AG09309 (cell line): Measurements from ENCODE around the gene RYR1.
A peak's percentile ranks its signal among the peaks of the same experiment; 100 is the strongest.

ENCODE experiments used
- DNase-seq: peaks from one replicate; pipeline ENCODE4 v3.0.0-alpha.2; 2010; ENCODE audit warnings: low read depth
- H3K4me3 ChIP-seq: 2 replicates; pipeline ENCODE4 v1.5.1; 2011; ENCODE audit warnings: mild to moderate bottlenecking, low read depth, low read length, moderate library complexity; ENCODE audit not compliant: control insufficient read depth
- TF ChIP-seq, protein P1 (sequence below): IDR thresholded peaks from 2 replicates; pipeline ENCODE4 v1.5.1; 2011; ENCODE audit warnings: mild to moderate bottlenecking, low read depth, low read length, inconsistent platforms; ENCODE audit not compliant: insufficient read depth, control insufficient read depth; ENCODE audit errors: missing control alignments

Gene RYR1

DNA sequence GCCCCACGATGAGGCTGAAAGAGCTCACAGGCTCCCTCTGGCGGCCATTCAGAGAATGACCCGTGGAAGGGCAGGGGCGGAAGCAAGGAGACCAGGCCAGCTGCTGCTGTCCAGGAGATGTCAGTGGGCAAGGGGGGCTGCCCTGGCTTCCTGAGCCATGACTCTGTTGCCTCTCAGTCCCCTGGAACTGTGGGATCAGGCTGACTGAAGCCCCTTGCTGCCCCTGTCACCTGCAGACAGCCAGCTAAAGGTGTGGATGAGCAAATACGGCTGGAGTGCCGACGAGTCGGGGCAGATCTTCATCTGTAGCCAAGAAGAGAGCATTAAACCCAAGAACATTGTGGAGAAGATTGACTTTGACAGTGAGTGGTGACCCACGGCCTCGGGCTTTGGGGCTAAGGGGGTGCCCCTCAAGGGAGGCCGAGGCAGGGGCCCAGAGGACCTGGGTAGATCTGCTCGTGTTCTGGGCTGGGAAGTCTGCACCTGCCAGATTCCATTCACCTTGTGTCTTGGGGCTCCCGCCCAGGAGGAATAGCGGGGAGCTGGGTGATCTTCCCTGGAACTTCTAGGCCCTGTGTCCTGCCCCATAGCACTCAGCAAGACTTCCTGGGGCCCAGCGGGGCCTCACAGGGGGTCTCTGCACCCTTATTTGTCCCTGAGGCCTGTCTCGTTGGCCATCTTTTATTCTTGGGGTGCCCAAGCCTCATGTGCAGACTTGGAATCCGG lies 201.4 kb downstream of the RYR1 start:
- TF ChIP-seq, protein P1, sequence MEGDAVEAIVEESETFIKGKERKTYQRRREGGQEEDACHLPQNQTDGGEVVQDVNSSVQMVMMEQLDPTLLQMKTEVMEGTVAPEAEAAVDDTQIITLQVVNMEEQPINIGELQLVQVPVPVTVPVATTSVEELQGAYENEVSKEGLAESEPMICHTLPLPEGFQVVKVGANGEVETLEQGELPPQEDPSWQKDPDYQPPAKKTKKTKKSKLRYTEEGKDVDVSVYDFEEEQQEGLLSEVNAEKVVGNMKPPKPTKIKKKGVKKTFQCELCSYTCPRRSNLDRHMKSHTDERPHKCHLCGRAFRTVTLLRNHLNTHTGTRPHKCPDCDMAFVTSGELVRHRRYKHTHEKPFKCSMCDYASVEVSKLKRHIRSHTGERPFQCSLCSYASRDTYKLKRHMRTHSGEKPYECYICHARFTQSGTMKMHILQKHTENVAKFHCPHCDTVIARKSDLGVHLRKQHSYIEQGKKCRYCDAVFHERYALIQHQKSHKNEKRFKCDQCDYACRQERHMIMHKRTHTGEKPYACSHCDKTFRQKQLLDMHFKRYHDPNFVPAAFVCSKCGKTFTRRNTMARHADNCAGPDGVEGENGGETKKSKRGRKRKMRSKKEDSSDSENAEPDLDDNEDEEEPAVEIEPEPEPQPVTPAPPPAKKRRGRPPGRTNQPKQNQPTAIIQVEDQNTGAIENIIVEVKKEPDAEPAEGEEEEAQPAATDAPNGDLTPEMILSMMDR, result peak; percentile 94
- DNase-seq, result no peak
- H3K4me3 ChIP-seq, result no peak overlapping the region

DNA sequence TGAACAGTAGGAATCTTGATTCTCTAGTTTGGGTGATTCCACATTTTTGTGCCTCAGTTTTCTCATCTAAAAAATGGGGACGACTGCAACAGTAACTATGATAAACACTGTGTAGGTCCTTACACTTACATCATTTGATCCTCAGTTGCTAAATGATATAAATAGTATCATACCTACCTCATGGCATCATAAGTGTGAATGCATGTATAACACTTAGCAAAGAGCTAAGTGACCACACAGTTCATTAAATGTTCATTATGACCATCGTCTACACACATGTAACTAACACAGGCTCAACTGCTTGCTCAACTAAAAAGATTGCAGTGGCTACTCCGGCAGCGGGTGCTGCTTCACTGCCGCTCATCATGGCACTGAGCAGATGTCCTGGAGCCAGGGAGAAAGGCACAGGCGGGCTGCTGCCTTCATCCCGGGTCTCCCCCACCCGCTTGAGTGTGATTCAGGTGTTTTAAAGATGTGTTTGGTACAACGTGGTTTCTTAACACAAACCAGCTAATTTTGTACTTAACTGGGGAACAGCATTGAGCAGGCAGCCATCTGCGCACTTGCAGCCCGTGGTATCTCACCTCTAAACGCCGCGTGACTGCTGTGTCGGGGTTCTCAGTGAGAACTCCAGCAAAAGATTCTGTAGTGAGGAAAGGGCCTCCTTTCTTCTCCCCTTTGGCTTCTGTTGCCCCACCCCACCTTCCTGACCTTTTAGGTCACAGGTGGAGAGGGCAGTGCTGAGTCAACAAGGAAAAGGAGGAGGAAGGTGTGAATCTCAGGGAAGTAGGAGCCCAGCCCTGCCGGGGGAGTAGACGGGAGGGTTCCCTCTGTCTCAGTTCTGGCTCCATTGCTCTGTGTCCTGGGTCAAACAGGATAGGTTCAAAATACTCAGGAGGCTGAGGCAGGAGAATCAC lies 202.2 kb downstream of the RYR1 start:
- no peak overlapping the region for H3K4me3 ChIP-seq
- DNase-seq, result no peak
- TF ChIP-seq, protein P1, result no peak
